CD4-positive, alpha-beta T cell treated with Interleukin-12 subunit alpha and Interleukin-12 subunit beta, for 1 hour (primary cell): ENCODE measurements around the gene AFAP1.

ENCODE experiments used
- DNase-seq: peaks from one replicate; pipeline ENCODE4 v3.0.0-alpha.2; 2020

AFAP1 gene

GRCh38 chr4:7763106-7763505 lies 176.6 kb downstream of the AFAP1 start:
- no peak for DNase-seq

DNA sequence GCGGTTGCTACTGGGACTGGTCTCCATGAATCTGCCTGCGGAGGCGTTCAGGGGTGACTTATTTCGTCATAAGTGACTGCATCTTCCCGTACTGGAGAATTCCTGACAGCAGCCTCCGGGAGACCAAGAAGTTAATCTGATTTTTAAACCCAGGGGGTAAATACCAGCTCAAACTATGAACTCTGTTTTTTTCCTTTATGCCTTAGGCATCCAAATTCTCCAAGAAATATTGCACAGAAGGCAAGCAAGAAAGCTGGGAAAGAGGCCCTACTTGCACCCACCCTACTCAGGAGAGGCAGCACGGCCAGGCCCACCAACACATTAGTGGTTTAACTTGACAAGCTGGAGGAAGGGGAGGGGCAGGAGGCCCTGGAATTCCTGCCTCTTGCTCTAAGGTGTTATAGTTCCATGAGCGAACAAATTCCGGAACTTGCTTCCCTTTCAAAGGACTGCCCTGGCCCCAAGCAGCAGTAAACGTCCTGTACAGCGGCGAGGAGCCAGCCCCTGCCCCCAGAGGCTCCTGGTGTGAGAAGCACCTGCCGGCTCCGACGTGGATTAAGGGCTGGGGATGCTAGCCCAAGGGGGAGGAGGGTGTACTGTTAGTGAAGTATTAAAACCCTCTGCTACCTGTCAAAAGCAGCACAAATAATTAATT lies 177.2 kb downstream of the AFAP1 start:
- no peak for DNase-seq

DNA sequence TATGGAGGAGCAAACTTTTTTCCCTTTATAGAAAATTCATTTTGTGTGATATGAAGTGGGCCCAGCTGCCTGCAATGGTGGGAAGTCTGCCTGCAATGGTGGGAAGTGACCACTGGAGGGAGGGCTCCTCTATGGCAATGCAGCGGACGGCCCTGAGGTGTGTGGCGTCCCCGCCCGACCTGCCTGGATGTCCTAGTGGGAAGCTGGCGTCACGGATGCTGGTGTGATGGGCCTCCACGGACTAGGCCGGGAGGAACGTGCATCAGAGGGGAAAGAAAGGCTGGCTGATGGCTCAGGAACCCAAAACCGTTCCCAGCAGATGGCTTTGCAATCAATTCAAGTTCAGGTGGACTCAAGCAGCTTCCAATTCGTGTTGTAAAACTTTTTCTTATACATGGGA lies 177.9 kb downstream of the AFAP1 start:
- peak; percentile 51 for DNase-seq

DNA sequence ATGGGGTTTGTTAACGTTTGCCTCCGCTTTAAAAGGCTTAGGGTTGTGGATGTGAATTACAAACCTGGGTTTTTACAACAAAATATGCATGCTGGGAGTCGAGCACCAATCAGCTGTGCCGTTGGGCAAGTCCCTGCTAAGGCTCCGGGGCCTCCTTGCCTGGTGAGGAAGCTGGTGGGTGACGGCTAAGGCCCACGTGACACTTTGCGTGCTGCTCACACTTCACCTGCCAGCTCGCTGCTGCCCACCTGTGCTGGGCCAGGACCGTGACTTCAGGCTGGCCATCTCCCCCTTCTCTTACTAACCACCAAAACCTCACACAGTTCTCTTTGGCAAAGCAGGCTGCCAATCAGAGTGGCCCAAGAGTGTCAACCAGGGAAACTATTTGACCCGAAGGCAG lies 178.3 kb downstream of the AFAP1 start:
- no peak for DNase-seq

DNA sequence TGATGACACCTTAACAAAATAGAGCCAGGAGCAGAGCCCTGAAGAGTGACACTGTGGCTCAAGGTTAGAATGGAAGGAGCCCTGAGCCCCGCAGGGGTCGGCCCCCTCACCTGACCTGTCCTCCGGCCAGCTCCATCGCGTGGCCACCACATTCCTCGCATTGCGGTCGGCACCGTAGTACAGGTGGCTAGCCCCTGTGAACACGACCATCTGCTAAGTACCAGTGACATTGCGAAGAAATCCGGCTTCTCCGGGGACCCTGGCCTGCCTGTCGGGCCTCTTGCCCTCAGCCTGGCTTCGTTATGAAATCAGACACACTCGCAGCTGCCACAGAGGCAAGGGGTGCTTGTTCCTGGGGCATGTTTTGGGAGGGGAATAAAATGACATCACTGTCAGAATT lies 179.0 kb downstream of the AFAP1 start:
- DNase-seq, result no peak

GRCh38 chr4:7760228-7760627 lies 179.4 kb downstream of the AFAP1 start:
- no peak for DNase-seq

DNA sequence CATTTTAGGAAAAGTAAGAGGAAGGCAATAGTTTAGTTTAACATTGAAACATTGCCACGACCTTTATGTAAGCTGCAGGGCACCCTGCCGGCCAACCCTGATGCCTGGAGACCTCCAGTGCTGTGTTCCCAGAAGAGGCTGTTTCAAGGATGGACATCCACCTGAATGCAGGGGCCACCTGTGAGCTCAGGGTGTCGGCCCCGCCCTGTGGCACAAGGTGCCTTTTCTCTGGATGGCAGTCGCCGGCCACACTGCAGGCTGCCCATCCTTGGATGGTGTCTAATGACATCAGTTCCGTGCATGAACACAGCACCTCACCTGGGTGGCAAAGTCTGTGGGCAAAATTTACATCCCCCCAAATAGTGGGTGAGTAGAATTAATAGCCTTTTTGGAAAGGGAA lies 180.0 kb downstream of the AFAP1 start:
- DNase-seq, result no peak

DNA sequence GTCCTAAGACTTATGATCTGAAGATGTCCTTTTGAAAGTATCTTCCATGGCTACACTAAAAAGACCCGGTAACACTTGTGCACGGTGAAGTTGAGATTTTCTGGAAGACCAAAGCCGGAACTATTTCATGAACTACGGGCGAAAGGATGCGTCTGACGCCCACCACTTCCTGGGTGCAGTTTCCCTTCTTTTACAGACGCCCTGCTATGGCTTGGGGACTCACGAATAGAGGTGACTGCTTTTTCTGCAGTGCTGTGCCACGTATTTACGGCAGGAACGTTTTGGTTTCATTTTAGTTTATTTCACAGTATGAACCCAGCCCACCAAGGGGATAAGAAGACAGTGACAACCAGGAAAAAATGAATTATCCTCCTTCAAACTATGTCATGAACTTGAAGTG lies 180.4 kb downstream of the AFAP1 start:
- DNase-seq, result peak; percentile 80

GRCh38 chr4:7758476-7758875 lies 181.2 kb downstream of the AFAP1 start:
- DNase-seq, result no peak

GRCh38 chr4:7757501-7758471 lies 181.9 kb downstream of the AFAP1 start:
- no peak for DNase-seq

DNA sequence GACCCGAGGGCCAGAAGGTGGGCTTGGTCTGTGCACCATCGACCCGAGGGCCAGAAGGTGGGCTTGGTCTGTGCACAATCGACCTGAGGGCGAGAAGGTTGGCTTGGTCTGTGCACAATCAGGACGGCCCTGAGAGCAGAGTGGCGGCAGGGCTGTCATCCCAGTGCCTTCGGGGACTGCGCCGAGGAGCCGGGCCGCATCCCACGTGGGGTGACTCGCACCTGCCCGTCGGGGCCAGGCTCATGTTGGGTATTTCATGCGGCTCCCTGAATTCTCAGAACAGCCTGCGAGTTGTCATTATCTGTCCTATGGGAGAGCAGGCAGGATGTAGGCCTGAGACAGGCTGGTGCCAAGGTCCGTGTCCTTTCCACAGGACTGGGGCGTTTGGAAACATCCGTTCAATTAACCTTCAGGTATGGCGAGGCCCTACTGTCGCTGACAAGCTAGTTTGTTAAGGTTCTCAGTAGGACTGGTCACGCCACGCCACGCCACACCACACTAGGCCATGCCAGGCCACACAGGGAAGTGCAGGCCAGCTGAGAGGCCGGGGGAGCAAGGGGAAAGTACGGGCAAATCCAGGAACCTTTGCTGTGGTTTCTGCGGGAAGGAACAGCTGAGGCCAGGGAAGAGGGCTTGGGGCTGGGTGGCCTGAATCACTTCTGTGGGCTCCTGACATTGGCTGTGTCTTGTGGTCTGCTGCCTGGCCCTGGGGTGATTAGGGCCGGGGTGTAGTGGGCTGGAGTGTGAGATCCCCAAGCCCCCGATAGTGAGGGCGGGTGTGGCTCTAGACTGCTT lies 182.9 kb downstream of the AFAP1 start:
- no peak for DNase-seq

DNA sequence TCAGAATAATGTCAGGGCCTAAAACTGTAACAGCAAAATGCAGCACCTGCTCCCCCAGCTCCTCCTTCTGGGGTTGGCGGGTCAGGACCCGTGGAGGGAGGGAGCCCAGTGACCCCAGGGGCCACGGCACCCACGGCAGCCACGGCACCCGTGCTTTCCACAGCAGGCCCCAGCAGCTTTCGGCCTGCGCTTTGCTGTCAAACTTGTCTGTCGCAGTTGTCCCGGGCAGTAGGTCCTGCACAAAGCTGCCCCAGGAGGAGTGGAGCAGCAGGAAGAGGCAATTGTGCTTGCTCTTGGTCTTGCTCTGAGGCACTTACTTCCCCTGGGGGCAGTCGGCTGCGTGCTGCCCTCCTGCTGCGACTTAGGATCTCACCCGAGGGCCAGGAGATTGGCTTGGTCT lies 183.6 kb downstream of the AFAP1 start:
- DNase-seq, result no peak

GRCh38 chr4:7755561-7755960 lies 184.1 kb downstream of the AFAP1 start:
- no peak for DNase-seq

- no peak for DNase-seq
These were observed 184.9 kb downstream of the AFAP1 start for GRCh38 chr4:7754565-7755262.

- no peak for DNase-seq
These were observed 185.7 kb downstream of the AFAP1 start for GRCh38 chr4:7753931-7754465.

GRCh38 chr4:7753271-7753670 lies 186.4 kb downstream of the AFAP1 start:
- DNase-seq, result no peak

DNA sequence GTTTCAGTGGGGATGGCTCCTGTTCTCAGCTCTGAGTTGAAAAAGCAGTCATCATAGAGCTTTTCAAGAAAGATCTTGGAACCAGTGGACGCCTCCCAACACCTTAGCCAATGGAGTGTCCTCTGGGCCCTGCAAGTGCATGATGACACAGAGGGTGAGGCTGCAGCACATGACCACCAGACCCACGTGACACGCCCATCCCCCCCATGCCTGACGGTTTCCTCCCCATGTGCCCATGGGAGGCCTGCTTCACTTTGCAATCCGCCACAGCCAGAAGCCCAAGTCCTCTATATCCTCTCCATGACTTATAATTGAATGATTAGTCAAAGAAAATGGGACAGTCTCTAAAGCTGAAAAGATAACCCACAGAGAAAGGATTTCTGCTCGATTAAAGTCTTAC lies 187.0 kb downstream of the AFAP1 start:
- no peak for DNase-seq

DNA sequence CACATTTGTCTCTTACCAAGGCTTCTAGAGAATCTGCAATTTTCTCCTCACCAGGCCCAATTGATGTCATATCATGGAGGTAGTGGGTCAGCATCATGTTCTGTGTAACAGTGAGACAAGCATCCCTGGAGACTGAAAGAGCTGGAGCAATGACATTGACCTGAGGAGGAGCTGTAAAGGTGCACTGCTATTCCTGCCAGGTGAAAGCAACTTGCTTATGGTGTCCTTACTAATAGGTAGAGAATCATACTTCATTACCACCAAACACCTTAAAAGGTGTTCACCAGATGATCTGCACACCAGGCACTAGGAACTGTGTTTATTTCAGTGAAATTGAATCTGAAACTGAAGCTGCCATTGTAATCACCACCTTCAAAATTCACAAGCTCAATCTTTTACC lies 188.7 kb downstream of the AFAP1 start:
- no peak for DNase-seq

- DNase-seq, result no peak
These were observed 189.1 kb downstream of the AFAP1 start for GRCh38 chr4:7750523-7750922.

- no peak for DNase-seq
These were observed 192.1 kb downstream of the AFAP1 start for GRCh38 chr4:7747566-7747965.

DNA sequence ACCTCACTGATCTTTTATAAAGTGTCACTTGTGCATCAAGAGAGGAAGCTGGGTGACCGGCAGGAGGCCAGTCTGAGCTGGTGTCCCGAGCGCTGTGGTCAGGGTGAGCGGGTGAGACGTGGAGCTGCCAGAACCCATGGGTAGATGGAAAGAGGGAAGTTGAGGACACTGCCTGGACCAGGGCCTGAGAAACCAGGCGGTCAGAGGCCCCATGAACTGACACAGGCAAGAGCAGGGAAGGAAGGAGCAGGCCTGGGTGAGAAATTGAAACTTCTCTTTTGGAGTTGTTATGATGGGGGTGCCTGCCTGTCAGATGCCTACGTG lies 192.6 kb downstream of the AFAP1 start:
- DNase-seq, result no peak

DNA sequence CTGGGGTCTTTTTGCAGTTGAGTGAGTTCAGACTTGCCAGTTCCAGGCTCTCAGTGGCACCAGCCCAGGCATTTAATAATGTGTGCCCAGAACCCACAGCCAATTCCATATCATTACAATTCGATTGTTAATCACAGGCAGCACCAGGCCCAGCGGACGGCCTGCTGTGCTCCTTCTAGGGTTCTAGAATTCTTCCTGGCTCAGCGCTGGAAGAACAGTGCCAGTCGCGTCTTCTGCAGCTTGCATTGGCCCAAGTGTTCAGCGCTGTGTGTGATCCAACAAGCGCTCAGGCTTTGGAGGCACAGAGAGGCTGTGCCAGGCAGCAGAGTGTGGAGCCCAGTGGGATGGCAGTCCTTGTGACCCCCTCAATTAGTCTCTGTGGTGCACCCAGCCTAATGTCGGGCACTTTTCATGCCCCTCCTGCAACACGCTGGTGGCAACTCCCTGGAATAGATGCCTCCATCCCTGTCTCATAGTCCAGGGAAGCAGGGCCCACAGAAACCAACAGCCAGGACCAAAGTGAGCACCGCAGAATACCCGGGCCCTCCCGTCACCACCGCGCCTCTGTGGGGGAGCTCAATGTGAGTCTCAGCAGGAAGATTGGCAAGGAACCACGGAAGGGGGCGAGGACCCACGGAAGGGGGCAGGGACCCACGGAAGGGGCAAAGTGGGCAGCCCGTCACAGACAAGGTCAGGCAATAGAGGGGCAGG lies 193.2 kb downstream of the AFAP1 start:
- DNase-seq, result no peak
